Astrocyte (in vitro differentiated cells and primary cell): Measurements from ENCODE around the gene MKNK2. TPM values are rescaled to one million over a fixed set of nuclear protein-coding genes. Genes with fewer than 3 reads are reported as not detected.
A peak's percentile ranks its signal among the peaks of the same experiment; 100 is the strongest.

Experiments
- DNase-seq: peaks from one replicate; pipeline ENCODE4 v3.0.0-alpha.2; 2010; ENCODE audit warnings: low read depth
- FAIRE-seq: peaks from 2 replicates; lab custom pipeline; 2011; peaks lifted over from hg19 to GRCh38; lab: Jason Lieb, UNC
- H2AFZ ChIP-seq: 2 replicates; pipeline ENCODE4 v1.6.0; 2012; ENCODE audit warnings: low read depth, low read length, inconsistent platforms
- H3K27ac ChIP-seq: 2 replicates; pipeline ENCODE4 v1.5.1; 2011; ENCODE audit warnings: low read depth, low read length, inconsistent platforms
- H3K27me3 ChIP-seq: 2 replicates; pipeline ENCODE4 v1.6.0; 2011; ENCODE audit warnings: low read length, inconsistent platforms; ENCODE audit not compliant: insufficient read depth
- H3K36me3 ChIP-seq: 2 replicates; pipeline ENCODE4 v1.5.1; 2011; ENCODE audit warnings: low read length, inconsistent platforms; ENCODE audit not compliant: insufficient read depth
- H3K4me1 ChIP-seq: 2 replicates; pipeline ENCODE4 v1.5.1; 2011; ENCODE audit warnings: low read length, inconsistent platforms; ENCODE audit not compliant: insufficient read depth
- H3K4me2 ChIP-seq: 2 replicates; pipeline ENCODE4 v1.6.0; 2012; ENCODE audit warnings: low read length, inconsistent platforms
- H3K4me3 ChIP-seq: 2 replicates; pipeline ENCODE4 v1.5.1; 2011; ENCODE audit warnings: low read depth, mild to moderate bottlenecking, low read length, inconsistent platforms; ENCODE audit not compliant: insufficient read depth
- H3K79me2 ChIP-seq: 2 replicates; pipeline ENCODE4 v1.6.0; 2012; ENCODE audit warnings: mild to moderate bottlenecking, low read length, inconsistent platforms; ENCODE audit not compliant: insufficient read depth
- H3K9ac ChIP-seq: 2 replicates; pipeline ENCODE4 v1.6.0; 2012; ENCODE audit warnings: mild to moderate bottlenecking, low read length, inconsistent platforms
- H3K9me3 ChIP-seq: 2 replicates; pipeline ENCODE4 v1.5.1; 2012; ENCODE audit warnings: low read depth, mild to moderate bottlenecking, low read length, inconsistent platforms; ENCODE audit not compliant: insufficient read depth
- H4K20me1 ChIP-seq: 2 replicates; pipeline ENCODE4 v1.6.0; 2012; ENCODE audit warnings: low read length, inconsistent platforms; ENCODE audit not compliant: insufficient read depth
- H3K27ac Mint-ChIP-seq: one replicate; pipeline ENCODE4 v1.8.0; 2021; ENCODE audit warnings: mild to moderate bottlenecking, mixed read lengths; ENCODE audit not compliant: unreplicated experiment
- H3K27me3 Mint-ChIP-seq: one replicate; pipeline ENCODE4 v1.8.0; 2021; ENCODE audit warnings: low read depth, mixed read lengths; ENCODE audit not compliant: unreplicated experiment
- H3K36me3 Mint-ChIP-seq: one replicate; pipeline ENCODE4 v1.8.0; 2021; ENCODE audit warnings: low read depth, mixed read lengths; ENCODE audit not compliant: unreplicated experiment
- H3K4me1 Mint-ChIP-seq: one replicate; pipeline ENCODE4 v1.8.0; 2021; ENCODE audit warnings: low read depth, mixed read lengths; ENCODE audit not compliant: unreplicated experiment
- H3K4me3 Mint-ChIP-seq: one replicate; pipeline ENCODE4 v1.8.0; 2021; ENCODE audit warnings: mild to moderate bottlenecking, moderate library complexity, mixed read lengths; ENCODE audit not compliant: unreplicated experiment
- H3K9me3 Mint-ChIP-seq: one replicate; pipeline ENCODE4 v1.8.0; 2021; ENCODE audit warnings: mild to moderate bottlenecking, mixed read lengths; ENCODE audit not compliant: unreplicated experiment
- CTCF ChIP-seq: IDR thresholded peaks from 2 replicates; pipeline ENCODE4 v1.5.1; 2011; ENCODE audit warnings: low read depth, mild to moderate bottlenecking, inconsistent platforms, low read length, moderate library complexity; ENCODE audit not compliant: insufficient read depth
- EZH2 ChIP-seq: IDR thresholded peaks from 2 replicates; pipeline ENCODE4 v1.6.1; 2012; ENCODE audit warnings: mild to moderate bottlenecking, low read length, inconsistent platforms; ENCODE audit not compliant: insufficient read depth
- total RNA-seq: library from RNA; stranded (reverse); gene quantifications from 2 replicates; pipeline ENCODE4 v1.2.1, GENCODE V29; 2021

Gene MKNK2
- total RNA-seq, 1 donor from 2014 or later, result 146 TPM

- H3K9me3 ChIP-seq, result no peaks in the 10 kb centered on the region
- FAIRE-seq, result no peak
- H3K4me1 Mint-ChIP-seq, result no peaks in the 10 kb centered on the region
Observed at GRCh38 chr19:2072757-2073551, 21.9 kb upstream of the MKNK2 start.

GRCh38 chr19:2070986-2071673, 20.1 kb upstream of the MKNK2 start:
- no peak for TF ChIP-seq CTCF
- no peak for TF ChIP-seq EZH2
- Mint-ChIP-seq H3K4me1 (no peaks in the 10 kb centered on the region), H3K27me3 (no peaks in the 10 kb centered on the region), H3K4me3 (peak overlapping the region; percentile 27), H3K9me3 (no peaks in the 10 kb centered on the region), H3K36me3 (peaks cover 20% of the 10 kb centered on the region), H3K27ac (peak overlapping the region; percentile 77)
- FAIRE-seq (no peak), DNase-seq (no peak)
- H3K9ac ChIP-seq, result no peak overlapping the region
- H4K20me1 ChIP-seq, result no peaks in the 10 kb centered on the region
- H3K4me3 ChIP-seq, result no peak overlapping the region
- H3K4me2 ChIP-seq, result no peak overlapping the region
- H3K27ac ChIP-seq, result no peak overlapping the region
- peaks cover 2% of the 10 kb centered on the region for H3K79me2 ChIP-seq
- peaks cover 9% of the 10 kb centered on the region for H3K36me3 ChIP-seq
- no peak overlapping the region for H2AFZ ChIP-seq
- H3K4me1 ChIP-seq, result no peaks in the 10 kb centered on the region
- no peaks in the 10 kb centered on the region for H3K27me3 ChIP-seq
- no peaks in the 10 kb centered on the region for H3K9me3 ChIP-seq

More at GRCh38 chr19:2072757-2073551, 21.9 kb upstream of the MKNK2 start:
- Histone ChIP-seq H2AFZ (no peak overlapping the region), H3K4me3 (no peak overlapping the region), H3K36me3 (peaks cover 10% of the 10 kb centered on the region), H3K27me3 (no peaks in the 10 kb centered on the region), H3K9ac (no peak overlapping the region), H3K4me2 (no peak overlapping the region), H4K20me1 (peaks cover 1% of the 10 kb centered on the region), H3K27ac (no peak overlapping the region), H3K4me1 (no peaks in the 10 kb centered on the region), H3K79me2 (peaks cover 2% of the 10 kb centered on the region)
- H3K4me3 Mint-ChIP-seq, result no peak overlapping the region
- no peak for DNase-seq
- H3K27ac Mint-ChIP-seq, result no peak overlapping the region
- TF ChIP-seq EZH2 (no peak), CTCF (no peak)
- peaks cover 22% of the 10 kb centered on the region for H3K36me3 Mint-ChIP-seq
- H3K27me3 Mint-ChIP-seq, result no peaks in the 10 kb centered on the region
- no peaks in the 10 kb centered on the region for H3K9me3 Mint-ChIP-seq

GRCh38 chr19:2070436-2070827, 19.4 kb upstream of the MKNK2 start:
- Histone ChIP-seq H3K27me3 (no peaks in the 10 kb centered on the region), H3K9ac (no peak overlapping the region), H3K4me3 (no peak overlapping the region), H3K4me1 (no peaks in the 10 kb centered on the region), H3K9me3 (no peaks in the 10 kb centered on the region), H4K20me1 (no peaks in the 10 kb centered on the region), H2AFZ (no peak overlapping the region), H3K27ac (no peak overlapping the region), H3K36me3 (peaks cover 7% of the 10 kb centered on the region), H3K4me2 (no peak overlapping the region), H3K79me2 (no peaks in the 10 kb centered on the region)
- TF ChIP-seq CTCF (no peak), EZH2 (no peak)
- Mint-ChIP-seq H3K27ac (no peak overlapping the region), H3K36me3 (peaks cover 18% of the 10 kb centered on the region), H3K27me3 (no peaks in the 10 kb centered on the region), H3K4me1 (no peaks in the 10 kb centered on the region), H3K4me3 (no peak overlapping the region), H3K9me3 (no peaks in the 10 kb centered on the region)
- DNase-seq (no peak), FAIRE-seq (no peak)
